HG02588 (cell line): ENCODE data around the gene PECR.
A peak's percentile ranks its signal among the peaks of the same experiment; 100 is the strongest.
"Not testable (repeated sequence)": the region's sequence is repeated elsewhere in the genome, so short reads cannot be mapped to it uniquely, and the experiment has no call there.

ENCODE experiments used
- ATAC-seq: cut with Tn5 transposase; IDR thresholded peaks from one replicate; pipeline ENCODE4 v1.9.1; 2021; ENCODE audit warnings: mild to moderate bottlenecking, moderate library complexity; ENCODE audit not compliant: unreplicated experiment

PECR gene

GRCh38 chr2:216031960-216032689 lies 49.5 kb downstream of the PECR start:
- peak; percentile 75 for ATAC-seq

DNA sequence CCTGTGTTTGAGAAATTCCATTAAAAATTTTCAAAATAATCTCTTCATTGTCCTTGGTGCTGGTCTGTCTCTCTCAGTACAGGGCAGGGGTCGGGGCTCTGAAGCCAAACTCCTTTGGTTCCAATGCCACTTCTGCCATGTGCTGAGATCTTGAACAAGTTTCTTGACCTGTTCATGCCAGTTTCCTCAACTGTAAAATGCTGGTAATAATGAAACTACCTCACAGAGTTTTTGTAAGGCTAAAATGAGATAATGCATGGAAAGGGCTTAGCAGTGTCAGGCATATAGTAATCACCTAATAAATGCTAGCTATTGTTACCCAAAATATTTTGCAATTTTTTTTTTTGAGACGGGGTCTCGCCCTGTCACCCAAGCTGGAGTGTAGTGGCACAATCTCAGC lies 51.4 kb downstream of the PECR start:
- ATAC-seq, result no peak

GRCh38 chr2:216029416-216030129 lies 52.0 kb downstream of the PECR start:
- ATAC-seq, result no peak

DNA sequence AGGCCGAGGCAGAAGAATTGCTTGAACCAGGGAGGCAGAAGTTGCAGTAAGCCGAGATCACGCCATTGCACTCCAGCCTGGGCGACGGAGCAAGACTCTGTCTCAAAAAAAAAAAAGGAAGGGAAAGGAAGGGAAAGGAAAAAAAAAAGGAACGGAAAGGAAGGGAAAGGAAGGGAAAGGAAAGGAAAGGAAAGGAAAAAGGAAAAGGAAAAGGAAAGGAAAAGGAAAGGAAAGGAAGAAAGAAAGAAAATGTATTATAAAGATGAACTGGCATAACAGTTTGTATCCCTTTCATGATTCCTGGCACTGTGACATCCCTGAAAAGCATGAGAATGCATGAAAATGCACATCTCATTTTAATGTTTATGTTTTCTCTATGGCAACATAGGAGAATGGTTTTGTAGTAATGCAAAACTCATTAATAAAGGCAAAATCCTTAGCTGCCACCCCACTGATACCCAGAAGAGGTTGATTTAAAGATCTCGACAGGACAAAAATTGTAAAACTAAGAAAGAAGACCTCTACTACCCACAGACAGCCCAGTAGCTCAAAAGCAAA lies 56.8 kb downstream of the PECR start:
- ATAC-seq, result no peak

GRCh38 chr2:216023055-216023648 lies 58.5 kb downstream of the PECR start:
- ATAC-seq, result peak; percentile 87

- ATAC-seq, result no peak
Measured at GRCh38 chr2:216021768-216022565, 59.6 kb downstream of the PECR start.

DNA sequence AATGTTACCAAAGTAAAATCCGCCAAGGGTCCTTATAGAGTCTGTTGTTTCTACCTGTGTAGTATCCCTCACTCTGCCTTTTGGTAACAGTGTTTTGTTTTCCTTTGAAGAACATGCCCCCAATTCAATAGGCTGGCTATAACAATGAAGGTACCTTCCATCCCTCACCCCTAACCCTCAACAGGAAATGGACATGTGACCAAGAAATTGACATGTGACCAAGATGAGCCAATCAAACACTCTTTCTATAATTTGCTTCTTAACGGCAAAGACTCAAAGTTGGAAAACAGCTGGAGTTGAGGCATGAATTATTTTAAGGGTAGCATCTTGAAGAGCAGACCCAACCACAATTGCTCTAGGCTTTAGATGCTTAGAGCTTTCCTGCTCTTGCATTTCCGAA lies 62.9 kb downstream of the PECR start:
- no peak for ATAC-seq

GRCh38 chr2:216017365-216017764 lies 64.2 kb downstream of the PECR start:
- ATAC-seq, result peak; percentile 43

GRCh38 chr2:216016581-216016980 lies 65.0 kb downstream of the PECR start:
- no peak for ATAC-seq

- peak; percentile 81 for ATAC-seq
Measured at GRCh38 chr2:216015722-216016464, 65.7 kb downstream of the PECR start.

- no peak for ATAC-seq
Measured at GRCh38 chr2:216014986-216015385, 66.6 kb downstream of the PECR start.

- no peak for ATAC-seq
Measured at GRCh38 chr2:216014006-216014405, 67.6 kb downstream of the PECR start.

DNA sequence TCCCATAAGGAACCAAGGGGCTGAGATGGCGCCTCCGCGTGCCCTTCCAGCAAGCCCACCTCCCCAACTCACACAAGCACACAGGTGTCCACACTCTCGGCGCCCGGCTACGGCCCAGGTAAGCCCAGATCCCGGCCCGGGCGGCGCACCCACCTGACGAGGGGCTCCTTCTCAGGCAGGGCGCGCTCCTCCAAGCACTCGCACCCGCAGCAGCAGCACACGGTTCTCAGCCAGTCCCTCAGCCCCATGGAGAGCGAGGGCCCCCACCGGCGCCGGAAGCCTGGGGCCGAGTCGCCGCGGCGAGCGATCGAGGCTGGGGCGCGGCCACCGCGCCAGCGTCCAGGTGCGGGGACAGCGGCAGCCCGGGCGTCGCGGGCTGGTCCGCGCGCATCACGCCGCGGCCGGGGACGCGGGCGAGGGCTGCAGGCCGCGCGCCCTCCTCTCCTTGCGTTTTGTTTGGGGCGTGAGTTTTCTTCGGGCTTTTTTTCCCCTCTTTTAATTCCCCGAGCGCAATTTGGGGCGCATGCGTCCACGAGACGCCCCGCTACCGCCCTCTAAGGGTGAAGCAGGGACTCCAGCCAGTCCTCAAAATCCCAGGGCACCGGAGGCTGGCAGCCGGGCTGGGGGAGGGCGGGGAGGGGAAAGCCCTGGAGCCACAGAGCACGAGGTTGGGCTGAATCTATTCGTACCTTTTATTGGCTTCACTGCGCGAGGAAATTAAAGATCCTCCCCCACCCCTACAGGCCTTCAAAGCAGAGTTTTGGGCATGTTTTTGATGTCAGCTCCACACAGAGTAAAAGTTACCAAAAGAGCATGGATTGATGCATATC lies 68.3 kb downstream of the PECR start, which contains the start of gene MREG:
Gene MREG (minus strand): TSS at position 472 of the 830 bp plus-strand sequence. CDS start 224 bp downstream, at position 248.
- peak; percentile 36 for ATAC-seq

- ATAC-seq, result no peak
Measured at GRCh38 chr2:216012830-216013079, 68.9 kb downstream of the PECR start.

DNA sequence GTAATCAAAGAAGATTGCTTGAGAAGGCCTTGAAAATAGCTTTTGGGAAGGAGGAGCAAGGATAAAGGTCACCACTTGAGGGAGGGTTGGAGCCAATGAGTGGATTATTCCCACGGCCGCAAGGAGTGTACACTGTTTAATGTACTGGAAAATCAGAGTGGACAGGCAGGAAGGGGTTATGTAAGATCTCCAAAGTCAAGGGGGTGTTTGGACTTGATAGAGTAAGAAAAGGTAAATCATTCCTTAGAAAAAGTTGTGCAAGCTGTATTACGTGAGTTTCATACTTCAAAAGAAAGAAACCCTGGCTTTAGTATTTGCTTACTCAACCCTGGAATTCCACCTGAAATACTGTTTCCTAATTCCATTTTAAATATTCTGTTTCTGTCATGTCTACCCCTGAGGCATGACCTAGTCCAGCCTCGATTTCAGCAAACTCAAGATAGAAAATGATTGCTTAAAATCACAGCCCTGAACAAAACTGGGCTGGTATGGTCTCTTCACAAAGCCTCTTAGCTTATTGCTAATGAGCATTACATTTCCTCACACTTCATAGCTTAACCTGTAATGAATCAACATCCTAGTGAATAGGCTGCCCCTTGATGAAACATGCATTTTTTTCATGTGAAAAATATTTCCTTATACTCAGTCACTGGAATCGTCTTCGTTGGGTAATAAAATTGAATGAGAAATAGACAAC lies 69.3 kb downstream of the PECR start:
- ATAC-seq, result no peak

- ATAC-seq, result not testable (repeated sequence)
Measured at GRCh38 chr2:216009215-216009614, 72.4 kb downstream of the PECR start.

DNA sequence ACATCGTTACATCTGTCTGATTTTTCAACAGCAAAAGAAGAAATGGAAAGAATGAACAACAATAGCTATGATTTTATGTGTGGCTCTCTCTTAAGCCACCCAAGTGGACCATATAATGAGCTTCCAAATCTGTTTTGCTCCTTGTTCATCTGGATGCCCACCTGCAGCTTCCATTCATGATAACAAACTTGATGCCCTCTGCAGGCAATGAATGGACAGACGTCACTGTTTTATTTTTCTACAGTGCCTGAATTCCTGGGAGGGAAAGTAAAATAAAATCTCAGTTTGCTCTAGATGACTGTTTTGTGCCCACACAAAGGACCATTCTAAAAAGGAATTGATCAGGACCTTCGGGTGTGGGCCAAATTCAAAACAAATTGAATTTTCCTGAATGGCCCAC lies 73.2 kb downstream of the PECR start:
- no peak for ATAC-seq

GRCh38 chr2:216006164-216006663 lies 75.4 kb downstream of the PECR start:
- ATAC-seq, result peak; percentile 50
